GM19240 (cell line): ENCODE measurements around the gene BOLA2B.
"Not testable (repeated sequence)": the region's sequence is repeated elsewhere in the genome, so short reads cannot be mapped to it uniquely, and the experiment has no call there.

Experiments used
- DNase-seq: peaks from one replicate; pipeline ENCODE4 v3.0.0; 2011; ENCODE audit warnings: low spot score; ENCODE audit not compliant: insufficient read length

The BOLA2B gene

DNA sequence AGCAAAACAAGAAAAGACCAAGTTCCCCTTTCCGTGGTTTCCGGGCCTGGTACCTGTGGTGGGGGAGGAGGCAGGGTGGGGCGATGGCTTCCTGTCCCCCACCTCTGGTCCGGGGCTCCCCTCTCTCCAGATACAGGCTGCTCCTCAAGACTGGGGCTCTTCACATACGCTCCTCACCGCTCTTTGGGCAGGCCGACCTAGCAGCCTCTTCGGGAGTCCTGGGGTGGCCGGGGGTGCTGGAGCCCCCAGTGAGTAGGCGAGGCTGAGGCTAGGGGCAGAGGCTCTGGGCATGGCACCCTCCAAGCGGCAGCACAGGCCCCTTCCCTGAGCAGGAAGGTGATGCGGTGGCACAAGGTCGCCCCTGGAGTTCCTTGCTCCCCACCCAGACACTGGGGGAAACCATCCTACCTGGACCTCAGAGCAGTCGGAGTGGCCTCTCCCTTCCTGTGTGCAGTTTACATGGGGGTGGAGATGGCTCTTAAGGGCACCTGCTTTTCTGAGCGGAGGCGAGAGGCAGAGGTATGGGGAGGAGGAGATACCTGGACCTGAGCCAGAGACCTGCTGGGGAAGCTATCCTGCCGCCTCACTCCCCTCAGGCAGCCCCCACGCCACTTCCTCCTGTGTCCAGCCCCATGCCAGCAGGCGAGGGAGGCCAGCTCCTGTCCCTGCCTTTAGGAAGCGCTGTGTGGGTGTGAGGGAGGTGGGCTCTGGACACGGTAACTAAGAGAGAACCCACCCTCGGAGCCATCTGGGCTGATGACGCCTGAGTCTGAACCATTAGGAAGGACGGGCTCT lies 9.2 kb downstream of the BOLA2B start:
- peak; percentile 56 for DNase-seq

GRCh38 chr16:30183233-30184095 lies 10.0 kb downstream of the BOLA2B start, which contains the start of gene CORO1A:
Gene CORO1A (plus strand): TSS chr16:30183602. CDS start chr16:30185210, 1,608 bp downstream.
- DNase-seq = peak; percentile 60

DNA sequence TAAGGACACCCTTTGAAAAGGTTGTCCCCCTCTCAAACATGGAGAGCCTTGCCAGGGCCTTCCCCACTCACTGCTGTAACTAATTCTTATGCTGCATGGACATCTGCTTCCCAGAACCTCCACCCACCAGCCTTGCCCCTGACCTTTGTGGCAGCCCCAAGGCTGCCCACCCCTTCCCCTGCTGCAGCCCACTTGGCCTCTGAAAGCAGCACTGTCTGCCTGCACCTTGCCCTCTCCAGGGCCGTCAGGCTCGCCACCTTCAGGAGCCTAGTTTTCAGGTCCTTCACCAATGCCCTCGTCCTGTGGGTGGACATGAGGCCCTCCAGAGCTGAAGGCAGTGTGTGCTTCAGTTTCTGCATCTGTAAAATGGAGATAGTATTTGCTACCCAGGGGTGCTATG lies 12.7 kb downstream of the BOLA2B start:
- no peak for DNase-seq

GRCh38 chr16:30179931-30180330 lies 13.5 kb downstream of the BOLA2B start:
- DNase-seq = no peak

GRCh38 chr16:30179195-30179594 lies 14.3 kb downstream of the BOLA2B start:
- DNase-seq = no peak

DNA sequence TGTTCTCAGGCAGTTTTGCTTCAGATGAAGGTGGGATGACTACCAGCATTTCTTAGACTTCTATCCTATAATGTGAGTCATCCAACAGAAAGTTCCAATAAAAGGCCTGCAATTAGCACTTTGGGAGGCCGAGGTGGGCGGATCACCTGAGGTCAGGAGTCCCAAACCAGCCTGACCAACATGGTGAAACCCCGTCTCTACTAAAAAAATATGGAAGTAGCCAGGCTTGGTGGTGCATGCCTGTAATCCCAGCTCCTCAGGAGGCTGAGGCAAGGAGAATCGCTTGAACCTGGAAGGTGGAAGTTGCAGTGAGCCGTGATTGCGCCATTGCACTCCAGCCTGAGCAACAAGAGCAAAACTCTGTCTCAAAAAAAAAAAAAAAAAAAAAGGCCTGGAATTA lies 16.6 kb downstream of the BOLA2B start:
- DNase-seq = not testable (repeated sequence)

- no peak for DNase-seq
These were observed 20.4 kb downstream of the BOLA2B start for GRCh38 chr16:30173054-30173453.

DNA sequence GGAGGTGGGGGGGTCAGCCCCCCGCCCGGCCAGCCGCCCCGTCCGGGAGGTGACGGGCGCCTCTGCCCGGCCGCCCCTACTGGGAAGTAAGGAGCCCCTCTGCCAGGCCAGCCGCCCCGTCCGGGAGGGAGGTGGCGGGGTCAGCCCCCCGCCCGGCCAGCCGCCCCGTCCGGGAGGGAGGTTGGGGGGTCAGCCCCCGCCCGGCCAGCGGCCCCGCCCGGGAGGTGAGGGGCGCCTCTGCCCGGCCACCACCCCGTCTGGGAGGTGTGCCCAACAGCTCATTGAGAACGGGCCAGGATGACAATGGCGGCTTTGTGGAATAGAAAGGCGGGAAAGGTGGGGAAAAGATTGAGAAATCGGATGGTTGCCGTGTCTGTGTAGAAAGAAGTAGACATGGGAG lies 23.3 kb downstream of the BOLA2B start:
- DNase-seq = not testable (repeated sequence)

DNA sequence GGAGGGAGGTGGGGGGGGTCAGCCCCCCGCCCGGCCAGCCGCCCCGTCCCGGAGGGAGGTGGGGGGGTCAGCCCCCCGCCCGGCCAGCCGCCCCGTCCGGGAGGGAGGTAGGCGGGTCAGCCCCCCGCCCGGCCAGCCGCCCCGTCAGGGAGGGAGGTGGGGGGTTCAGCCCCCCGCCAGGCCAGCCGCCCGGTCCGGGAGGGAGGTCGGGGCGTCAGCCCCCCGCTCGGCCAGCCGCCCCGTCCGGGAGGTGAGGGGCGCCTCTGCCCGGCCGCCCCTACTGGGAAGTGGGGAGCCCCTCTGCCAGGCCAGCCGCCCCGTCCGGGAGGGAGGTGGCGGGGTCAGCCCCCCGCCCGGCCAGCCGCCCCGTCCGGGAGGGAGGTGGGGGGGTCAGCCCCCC lies 24.1 kb downstream of the BOLA2B start:
- DNase-seq = not testable (repeated sequence)

DNA sequence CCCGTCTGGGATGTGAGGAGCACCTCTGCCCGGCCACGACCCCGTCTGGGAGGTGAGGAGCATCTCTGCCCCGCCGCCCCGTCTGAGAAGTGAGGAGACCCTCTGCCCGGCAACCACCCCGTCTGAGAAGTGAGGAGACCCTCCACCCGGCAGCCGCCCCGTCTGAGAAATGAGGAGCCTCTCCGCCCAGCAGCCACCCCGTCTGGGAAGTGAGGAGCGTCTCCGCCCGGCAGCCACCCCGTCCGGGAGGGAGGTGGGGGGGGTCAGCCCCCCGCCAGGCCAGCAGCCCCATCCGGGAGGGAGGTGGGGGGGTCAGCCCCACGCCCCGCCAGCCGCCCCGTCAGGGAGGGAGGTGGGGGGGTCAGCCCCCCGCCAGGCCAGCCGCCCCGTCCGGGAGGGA lies 24.7 kb downstream of the BOLA2B start:
- not testable (repeated sequence) for DNase-seq

DNA sequence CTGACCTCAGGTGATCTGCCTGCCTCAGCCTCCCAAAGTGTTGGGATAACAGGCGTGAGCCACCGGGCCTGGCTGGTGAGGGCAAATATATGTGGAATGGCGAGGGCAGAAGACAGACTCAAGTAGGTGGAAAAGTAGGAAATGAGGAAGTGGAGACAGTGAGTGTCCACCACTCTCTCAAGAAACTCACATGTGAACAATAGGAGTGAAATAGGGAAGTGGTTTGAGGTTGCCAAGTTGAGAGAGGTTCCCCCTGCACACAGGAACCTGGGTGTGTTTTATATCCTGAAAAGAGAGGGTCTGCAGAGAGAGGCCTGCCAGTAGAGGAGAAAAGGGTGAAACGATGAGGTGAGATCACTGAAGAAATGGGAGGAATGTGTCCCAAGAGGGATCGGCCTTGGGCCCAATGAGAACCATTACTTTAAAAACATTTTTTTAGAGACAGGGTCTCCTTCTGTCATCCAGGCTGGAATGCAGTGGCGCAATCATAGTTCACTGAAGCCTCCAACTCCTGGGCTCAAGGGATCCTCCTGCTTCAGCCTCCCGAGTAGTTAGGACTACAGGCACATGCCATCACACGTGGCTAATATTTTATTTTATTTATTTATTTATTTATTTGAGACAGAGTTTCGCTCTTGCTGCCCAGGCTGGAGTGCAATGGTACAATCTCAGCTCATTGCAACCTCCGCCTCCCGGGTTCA lies 27.1 kb downstream of the BOLA2B start:
- DNase-seq = peak; percentile 85

DNA sequence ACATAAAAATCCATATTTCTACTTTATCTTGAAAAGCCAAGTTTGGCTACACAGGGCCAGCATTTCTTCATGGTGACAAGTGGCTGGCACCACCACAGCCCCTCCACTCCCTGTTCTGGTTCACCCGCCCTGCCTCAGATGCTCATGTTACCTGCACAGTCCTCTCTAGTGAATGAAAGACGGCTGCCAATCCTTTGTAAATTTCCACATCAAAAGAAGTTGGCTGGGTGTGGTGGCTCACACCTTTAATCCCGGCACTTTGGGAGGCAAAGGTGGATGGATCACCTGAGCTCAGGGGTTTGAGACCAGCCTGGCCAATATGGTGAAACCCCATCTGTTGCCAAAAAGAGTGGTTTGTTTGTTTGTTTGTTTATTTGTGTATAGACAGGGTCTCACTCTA lies 29.9 kb downstream of the BOLA2B start:
- no peak for DNase-seq

- no peak for DNase-seq
These were observed 36.3 kb downstream of the BOLA2B start for GRCh38 chr16:30157214-30157613.

GRCh38 chr16:30155188-30155587 lies 38.3 kb downstream of the BOLA2B start:
- DNase-seq = no peak

DNA sequence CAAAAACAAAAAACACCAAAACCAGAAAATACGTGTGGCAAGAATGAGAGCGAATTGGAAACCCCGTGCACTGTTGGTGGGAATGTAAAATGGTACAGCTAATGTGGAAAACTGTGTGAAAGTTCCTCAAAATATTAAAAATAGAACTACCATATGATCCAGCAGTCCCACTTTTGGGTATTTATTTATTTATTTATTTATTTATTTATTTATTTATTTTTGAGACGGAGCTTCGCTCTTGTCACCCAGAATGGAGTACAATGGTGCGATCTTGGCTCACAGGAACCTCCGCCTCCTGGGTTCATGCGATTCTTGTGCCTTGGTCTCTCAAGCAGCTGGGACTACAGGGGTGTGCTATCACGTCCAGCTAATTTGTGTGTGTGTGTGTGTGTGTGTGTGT lies 40.9 kb downstream of the BOLA2B start:
- DNase-seq = no peak

- no peak for DNase-seq
These were observed 42.4 kb downstream of the BOLA2B start for GRCh38 chr16:30151091-30151490.

- no peak for DNase-seq
These were observed 44.1 kb downstream of the BOLA2B start for GRCh38 chr16:30149250-30149930.

DNA sequence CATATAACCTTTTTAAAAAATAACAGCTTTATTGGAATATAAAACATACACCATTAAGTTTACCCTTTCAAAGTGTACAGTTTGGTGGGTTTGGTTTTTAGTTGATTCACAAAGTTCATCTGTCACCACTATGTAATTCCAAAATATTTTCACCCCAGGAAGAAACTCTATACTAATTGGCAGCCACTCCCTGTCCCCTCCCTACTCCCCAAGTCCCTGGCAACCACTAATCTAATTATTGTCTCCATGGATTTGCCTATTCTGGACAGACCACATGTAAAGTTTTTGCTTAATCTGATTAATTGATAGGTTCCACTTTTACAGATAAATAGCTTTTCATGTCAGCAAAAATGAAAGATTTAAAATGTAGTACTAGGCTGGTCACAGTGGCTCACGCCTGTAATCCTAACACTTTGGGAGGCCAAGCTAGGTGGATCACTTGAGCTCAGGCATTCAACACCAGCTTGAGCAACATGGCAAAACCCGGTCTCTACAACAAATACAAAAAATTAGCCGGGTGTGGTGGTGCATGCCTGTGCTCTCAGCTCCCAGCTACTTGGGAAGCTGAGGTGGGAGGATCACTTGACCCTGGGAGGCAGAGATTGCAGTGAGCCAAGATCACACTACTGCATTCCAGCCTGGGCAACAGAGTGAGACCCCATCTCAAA lies 45.5 kb downstream of the BOLA2B start:
- DNase-seq = no peak

GRCh38 chr16:30145657-30146056 lies 47.8 kb downstream of the BOLA2B start:
- DNase-seq = no peak

DNA sequence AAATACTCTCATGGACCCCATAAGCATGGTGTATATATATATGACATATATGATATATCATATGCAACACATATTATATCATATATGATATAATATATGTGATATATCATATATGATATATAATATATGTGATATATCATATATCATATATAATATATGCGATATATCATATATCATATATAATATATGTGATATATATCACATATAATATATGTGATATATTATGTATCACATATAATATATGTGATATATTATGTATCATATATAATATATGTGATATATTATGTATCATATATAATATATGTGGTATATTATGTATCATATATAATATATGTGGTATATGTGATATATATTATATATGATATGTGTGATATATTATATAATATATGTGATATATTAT lies 48.5 kb downstream of the BOLA2B start:
- no peak for DNase-seq

- no peak for DNase-seq
These were observed 49.4 kb downstream of the BOLA2B start for GRCh38 chr16:30144017-30144416.
